DMS 273 treated with DMSO at 0.1 percent for 48 hours (cell line): ENCODE results near the gene RACGAP1.

ENCODE experiments used
- DNase-seq: peaks from one replicate; lab custom pipeline; 2025; lab: John Stamatoyannopoulos, UW

The RACGAP1 gene

DNA sequence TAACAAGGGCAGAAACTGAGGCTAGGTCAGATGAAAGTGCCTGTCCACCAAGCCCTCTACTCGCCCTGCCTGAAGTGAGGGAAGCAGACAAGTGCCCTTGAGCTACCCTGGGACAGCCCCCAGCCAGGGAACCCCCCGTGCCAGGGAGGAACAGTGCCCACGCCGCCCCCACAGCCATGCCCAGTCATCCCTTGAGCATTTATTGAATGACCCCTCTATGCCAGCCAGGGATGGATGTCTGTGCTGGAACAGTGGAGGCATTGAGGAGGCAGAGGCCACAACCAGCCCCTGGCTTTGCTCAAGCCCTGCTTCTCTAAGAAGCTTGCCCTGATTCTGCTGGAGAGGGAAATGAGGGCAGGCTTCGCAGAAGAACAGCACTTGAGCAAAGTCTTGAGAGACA, 56.3 kb downstream of the RACGAP1 start:
- DNase-seq = no peak

DNA sequence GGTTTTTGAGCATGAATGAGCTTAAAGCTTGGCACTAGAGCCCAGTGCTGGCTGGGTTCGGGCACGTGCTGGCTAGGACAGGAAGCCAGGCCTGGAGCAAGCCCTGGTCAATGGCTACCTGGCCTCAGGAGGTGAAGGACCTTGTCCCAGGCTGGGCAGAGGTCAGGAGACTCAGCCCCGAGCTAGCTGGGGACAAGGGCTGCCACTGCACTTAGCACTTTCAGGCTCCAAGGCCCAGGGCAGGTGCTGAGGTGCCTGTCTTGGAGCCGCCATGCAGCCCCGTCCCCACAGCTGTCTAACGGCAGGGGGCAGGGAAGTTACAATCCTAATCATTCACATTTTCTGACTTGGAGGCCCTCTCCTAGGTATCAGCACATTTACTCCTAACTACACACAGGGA, 56.8 kb downstream of the RACGAP1 start:
- no peak for DNase-seq

DNA sequence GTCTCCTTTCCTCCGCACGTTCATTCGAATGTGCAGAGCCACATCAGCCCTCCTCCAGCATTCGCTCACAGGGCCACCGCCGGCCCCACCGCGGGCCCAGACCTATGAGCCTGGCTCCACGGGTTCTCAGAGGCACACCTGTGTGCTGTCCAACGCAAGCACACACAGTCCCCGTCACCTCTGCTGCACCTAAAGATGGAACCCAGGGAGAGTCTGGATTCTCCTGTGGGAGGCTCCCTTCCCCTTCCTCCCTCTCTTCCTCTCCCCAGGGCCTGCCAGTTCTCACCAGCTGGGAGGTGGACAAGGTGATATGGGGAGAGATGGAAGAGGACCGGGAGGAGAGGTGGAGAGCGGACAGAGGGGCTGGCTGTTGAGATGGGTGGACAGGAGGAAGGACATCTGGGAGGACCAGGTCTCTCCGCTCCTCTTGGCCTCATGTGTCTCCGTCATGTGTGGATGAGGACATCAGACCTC, 57.5 kb downstream of the RACGAP1 start:
- DNase-seq = no peak

DNA sequence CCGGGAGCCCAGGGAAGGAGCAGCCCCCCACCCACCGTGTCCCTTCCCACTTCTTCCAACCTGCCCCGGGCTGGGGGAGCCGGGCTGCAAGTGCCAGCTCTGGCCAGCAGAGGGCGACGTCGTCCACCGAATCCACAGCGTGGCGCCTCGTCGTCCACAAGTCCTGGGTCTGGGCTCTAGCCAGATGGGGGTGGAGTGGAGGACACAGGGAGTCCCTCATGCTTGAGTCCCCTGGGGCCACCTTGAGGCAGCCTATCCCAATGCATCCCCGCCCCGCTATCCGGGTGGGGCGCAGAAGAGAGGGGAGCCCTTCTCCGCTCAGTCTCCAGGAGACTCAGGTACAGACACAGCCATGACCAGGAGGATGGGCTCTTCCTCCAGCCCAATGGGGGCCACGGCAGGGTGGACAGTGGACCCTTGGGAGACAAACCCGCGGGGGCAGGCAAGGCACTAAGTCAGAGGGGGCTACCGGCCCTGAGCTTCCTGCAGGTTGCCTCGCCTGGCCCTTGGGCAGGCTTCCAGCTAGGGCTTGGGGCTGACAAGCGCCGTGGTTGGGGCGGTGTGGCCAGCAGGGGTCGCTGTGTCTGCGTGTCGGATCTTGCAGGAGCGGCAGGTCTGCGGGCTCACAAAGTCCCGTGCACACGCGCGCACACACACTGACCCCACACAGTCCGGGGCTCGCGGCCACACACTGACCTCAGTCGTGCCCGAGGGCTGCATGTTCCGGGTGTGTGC, 58.1 kb downstream of the RACGAP1 start:
- DNase-seq = peak; percentile 37

DNA sequence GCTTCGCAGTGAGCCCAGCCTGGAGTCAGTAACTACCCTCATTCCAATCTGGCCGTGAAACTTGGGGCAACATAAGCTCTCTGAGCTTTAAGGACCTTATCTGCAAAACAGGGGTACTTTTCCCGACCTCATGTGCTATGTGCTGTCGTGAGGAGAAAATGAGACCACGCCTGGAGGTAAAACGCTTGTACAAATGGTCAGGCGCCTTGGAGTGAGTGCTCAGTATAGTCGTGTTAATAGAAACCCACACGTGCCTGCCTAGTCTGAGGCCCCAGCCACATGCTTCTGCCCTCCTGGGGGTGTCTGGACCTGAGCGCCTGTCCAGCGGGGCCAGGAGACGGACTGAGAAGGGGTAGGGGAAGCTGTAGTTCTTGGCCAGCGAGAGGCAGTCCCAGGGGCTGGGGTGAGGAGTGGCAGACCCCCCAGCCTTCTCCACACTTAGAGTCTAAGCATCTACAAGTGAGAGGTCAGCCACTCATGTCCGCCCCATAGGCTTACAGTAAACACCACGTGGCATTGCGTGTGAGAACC, 58.7 kb downstream of the RACGAP1 start:
- DNase-seq = no peak

GRCh38 chr12:49965836-49966235, 59.5 kb downstream of the RACGAP1 start:
- no peak for DNase-seq

- no peak for DNase-seq
These were observed 60.3 kb downstream of the RACGAP1 start for GRCh38 chr12:49964849-49965624.

- no peak for DNase-seq
These were observed 61.1 kb downstream of the RACGAP1 start for GRCh38 chr12:49963976-49964815.

DNA sequence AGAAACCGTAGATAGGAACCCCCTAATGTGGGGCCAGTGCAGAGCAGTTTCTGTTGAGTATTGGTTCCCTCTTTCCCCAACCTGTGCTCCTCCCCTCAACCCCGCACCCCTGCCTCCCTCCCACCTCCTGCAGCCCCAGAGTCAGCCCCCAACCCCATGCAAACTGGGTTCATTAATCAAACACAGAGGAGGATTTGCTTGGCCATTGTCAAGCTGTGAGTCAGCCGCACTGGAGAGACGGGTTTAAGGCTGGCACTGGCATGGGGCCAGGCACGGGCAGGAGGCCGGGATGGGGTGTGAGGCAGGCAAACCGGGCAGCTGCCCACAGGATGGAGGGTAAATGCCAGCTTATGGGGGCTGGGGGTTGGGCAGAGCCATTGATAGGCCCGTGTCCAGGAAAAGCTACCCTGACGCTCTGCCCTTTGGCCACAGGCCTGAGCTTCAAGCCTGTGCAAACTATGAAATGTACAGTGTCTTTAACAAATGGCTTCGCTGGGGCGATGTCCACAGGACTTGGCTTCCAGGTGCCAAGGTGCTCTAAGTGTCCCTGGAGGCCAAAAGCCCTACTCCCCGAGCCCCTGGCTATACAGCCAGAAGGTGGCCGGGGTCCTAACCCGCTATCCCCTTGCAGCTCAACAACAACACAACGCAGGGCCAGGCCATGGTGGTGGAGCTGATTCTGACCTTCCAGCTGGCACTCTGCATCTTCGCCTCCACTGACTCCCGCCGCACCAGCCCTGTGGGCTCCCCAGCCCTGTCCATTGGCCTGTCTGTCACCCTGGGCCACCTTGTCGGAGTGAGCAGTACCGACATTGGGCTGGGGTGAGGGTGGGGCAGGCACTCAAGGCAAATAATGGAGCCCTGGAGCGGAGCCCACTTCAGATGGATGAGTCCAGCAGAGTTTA, 62.2 kb downstream of the RACGAP1 start:
- no peak for DNase-seq

DNA sequence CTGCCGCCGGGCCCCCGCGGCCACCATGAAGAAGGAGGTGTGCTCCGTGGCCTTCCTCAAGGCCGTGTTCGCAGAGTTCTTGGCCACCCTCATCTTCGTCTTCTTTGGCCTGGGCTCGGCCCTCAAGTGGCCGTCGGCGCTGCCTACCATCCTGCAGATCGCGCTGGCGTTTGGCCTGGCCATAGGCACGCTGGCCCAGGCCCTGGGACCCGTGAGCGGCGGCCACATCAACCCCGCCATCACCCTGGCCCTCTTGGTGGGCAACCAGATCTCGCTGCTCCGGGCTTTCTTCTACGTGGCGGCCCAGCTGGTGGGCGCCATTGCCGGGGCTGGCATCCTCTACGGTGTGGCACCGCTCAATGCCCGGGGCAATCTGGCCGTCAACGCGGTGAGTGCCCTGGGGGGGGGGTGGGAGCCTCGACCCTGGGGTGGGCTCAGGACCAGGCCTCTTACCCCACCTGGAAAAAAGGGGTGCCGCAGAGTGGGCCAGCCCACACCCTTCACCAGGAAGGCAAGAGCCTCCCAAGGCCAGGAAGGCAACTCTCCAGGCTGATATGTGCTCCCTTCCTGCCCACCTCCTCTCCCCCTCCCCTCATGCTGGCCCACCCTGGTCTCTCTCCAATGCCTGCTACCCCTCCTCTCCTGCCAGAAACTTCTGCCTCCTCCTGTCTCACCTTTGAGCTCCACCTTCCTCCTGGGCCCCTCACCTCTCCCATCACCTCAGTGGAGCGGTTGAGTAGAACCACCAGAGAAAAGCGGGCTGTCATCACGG, 63.1 kb downstream of the RACGAP1 start:
- DNase-seq = no peak

GRCh38 chr12:49961111-49961922, 64.0 kb downstream of the RACGAP1 start, which contains the start of gene AQP5:
TSS of gene AQP5 (plus strand) at chr12:49961872. CDS start at chr12:49962018, 146 bp downstream.
- no peak for DNase-seq

DNA sequence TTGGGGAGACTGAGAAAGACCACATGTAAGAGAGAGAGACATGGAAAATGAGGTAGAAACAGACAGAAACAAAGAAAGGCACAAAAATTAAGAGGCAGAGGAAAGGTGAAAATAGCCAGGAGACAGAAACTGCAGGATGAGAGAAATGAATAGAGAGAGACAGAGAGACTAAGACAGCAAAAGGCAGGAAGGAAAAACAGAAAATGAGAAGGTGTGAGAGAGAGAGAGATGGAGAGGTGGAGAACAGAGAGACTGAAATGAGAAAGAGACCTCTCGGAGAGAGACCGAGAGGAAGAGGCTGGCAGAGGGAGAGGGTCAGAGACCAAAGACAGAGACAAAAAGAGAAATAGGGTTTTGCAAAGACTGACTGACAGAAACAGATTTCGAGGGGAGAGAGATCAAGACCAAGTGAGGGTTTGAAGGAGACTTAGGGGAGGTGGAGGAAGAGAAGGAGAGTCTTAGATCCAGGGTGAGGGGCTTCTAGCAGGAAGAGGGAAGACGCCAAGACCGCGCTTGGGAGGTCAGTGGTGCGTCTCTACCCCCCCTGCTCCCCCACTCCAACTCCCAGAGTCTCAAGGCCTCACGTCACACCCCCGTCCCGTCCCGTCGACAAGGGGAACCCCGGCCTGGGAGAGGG, 64.7 kb downstream of the RACGAP1 start:
- DNase-seq = no peak

DNA sequence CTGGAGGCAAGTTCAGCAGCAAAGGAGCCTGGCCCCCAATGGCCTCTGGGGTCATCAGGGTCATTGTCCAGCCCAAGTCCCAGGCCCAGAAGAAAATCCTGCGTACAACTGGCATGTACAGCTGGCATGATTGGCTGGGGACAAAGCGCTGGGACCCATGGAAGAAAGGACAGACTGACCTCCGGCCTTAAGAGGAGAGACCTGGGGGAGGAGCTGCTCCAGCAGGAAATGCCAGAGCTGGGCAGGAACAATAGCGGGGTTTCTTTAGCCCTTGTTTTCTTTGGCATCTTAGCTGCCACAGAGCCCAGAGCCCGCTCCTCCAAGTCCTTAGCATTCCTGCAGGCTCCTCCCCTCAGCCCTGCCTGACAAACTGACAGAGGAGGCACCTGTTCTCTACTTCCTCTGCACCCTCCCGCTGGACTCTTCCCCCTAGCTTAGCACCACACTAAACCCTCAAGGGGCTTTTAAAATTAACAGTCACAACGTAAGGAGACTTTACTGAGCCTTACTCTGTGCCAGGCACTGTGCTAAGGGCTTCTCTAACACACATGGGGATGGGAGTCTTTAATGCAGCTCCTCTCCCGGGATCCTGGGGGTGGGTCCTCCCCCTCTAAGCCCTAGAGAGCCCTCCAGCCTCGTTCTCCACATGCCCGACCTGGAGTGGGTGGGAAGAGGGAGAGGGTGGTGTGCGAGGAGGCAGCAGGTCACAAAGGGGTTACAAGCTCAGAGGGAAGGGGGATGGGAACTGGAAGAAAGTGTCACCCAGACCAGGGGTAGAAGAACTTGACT, 65.4 kb downstream of the RACGAP1 start:
- no peak for DNase-seq

DNA sequence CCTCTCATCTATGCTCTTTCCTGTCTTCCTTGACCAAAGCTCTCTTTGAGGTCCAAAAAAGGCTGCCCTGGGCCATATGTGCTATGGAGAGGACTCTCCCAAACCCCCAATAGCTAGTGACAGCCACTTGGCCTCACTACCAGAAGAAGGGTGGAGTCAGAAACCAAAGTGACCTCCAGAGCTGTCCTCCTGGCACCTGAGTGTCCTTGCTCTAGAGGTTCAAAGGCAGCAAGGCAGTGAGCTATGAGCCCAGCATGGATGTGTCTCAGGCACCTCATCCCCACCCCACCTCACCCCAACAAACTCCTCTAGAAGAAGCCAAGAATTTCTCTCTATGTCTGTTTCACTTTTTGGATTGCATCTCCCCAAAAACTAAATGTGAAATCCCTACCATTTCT, 67.7 kb downstream of the RACGAP1 start:
- no peak for DNase-seq

DNA sequence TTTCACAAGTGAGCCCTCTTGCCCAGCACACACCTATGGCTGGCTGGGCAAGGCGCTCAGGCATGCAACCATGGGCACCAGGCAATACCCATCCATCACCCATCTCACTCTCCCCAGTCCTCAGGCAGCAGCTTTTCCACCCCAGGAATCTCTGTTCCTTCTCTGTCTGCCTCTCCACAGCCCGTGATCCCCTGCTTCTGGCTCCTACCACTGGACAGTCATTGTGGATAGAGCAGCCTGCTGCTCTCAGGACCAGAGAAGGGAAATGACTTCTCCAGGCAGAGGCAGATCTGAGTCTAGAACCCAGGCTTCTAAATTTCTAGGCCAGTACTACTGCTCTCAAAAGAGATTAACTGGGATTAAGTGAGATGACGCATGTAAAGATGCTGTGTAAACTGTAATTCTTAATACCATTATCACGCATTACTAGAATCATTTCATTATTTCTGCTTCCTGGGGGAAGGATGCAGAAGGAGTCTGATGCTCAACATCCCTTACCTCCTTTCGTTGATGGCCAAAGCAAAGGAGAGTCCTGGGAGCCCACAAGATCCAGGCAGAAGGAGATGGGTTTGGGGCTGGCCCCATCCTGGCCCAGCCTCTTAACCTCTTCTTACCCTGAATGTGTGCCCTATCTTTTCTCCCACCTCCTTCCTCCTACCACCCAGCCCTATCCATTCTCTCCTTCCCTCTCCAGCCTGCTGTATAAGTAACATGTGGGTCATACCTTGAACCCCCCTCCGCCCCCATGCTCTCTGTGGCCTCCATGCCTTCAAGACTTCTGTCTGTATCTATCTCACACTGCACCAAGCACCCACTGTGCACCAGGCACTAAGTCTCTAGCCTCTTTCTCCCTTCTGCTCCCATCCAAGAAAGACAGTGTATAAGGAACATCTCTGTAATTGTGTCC, 68.4 kb downstream of the RACGAP1 start:
- no peak for DNase-seq

- no peak for DNase-seq
These were observed 69.2 kb downstream of the RACGAP1 start for GRCh38 chr12:49955899-49956662.
